Measurements from ENCODE around the gene KIF18B. TPM values are rescaled to one million over a fixed set of nuclear protein-coding genes. Genes with fewer than 3 reads are reported as not detected.

Gene KIF18B
- total and polyA plus RNA-seq, 2 donors (not counting 1 experiment from before 2014, with no cell fraction given): 0.44 to 0.48 TPM

- Mint-ChIP-seq H3K27me3 (peaks cover 35% of the 10 kb centered on the region), H3K4me3 (no peak overlapping the region), H3K27ac (no peak overlapping the region), H3K4me1 (peaks cover 6% of the 10 kb centered on the region), H3K9me3 (ENCODE audit: insufficient read depth) (no peaks in the 10 kb centered on the region)
- H3K9ac ChIP-seq (ENCODE audit: low read length): no peak overlapping the region
- no peak overlapping the region for H3K27ac ChIP-seq (ENCODE audit: low read length in 2 of 2)
- peaks cover 5 to 10% of the 10 kb centered on the region in 2 donors for H3K4me1 ChIP-seq (ENCODE audit: control insufficient read depth in 2 of 2, insufficient read depth in 2 of 2, low read length in 2 of 2)
- H3K4me2 ChIP-seq (replicated peaks; ENCODE audit: low read depth, low read length, poor library complexity, severe bottlenecking): peak overlapping the region; percentile 38
- ChIA-PET POLR2A (no interaction called here), CTCF (interaction anchor here (1.3 kb wide), 1 partner anchor 34 kb away, joined by 3 read pairs; no protein-coding TSS in a partner anchor)
- ATAC-seq (ENCODE audit: low read depth) (no peak), DNase-seq (no peak)
- WGBS (ENCODE audit: insufficient coverage): 39% methylated on average over 33 of the region's 34 CpGs
- H4K20me1 ChIP-seq (ENCODE audit: control insufficient read depth, insufficient read depth, low read length, poor library complexity, severe bottlenecking): no peaks in the 10 kb centered on the region
- no peaks in the 10 kb centered on the region for H3K36me3 ChIP-seq (replicated peaks in 1 of 2; ENCODE audit: control extremely low read depth in 1 of 2, control insufficient read depth in 1 of 2, extremely low read depth in 1 of 2, insufficient read depth in 2 of 2, low read length in 1 of 2)
- H3K79me2 ChIP-seq (ENCODE audit: control insufficient read depth, insufficient read depth, low read length): no peaks in the 10 kb centered on the region
- no peaks in the 10 kb centered on the region for H3K9me3 ChIP-seq (ENCODE audit: control extremely low read depth in 1 of 3, control insufficient read depth in 2 of 3, insufficient read depth in 1 of 3, low read length in 2 of 3)
- no peak overlapping the region for H2AFZ ChIP-seq (ENCODE audit: insufficient read depth, low read depth, low read length, poor library complexity, severe bottlenecking)
- peaks cover 0 to 46% (median 16%) of the 10 kb centered on the region in 4 experiments for H3K27me3 ChIP-seq (replicated peaks in 1 of 4; ENCODE audit: control extremely low read depth in 1 of 4, control insufficient read depth in 3 of 4, insufficient read depth in 4 of 4, low read length in 3 of 4)
- intact Hi-C loops (cut with micrococcal nuclease): no loop called here
- TF ChIP-seq CTCF (IDR thresholded peaks at IDR 0.05) (no peak), EZH2 (IDR thresholded peaks at IDR 0.05; ENCODE audit: borderline replicate concordance, insufficient read depth, low read depth, low read length, poor library complexity, severe bottlenecking) (no peak)
- no peak overlapping the region for H3K4me3 ChIP-seq (ENCODE audit: control extremely low read depth in 1 of 5, extremely low read depth in 1 of 5, insufficient read depth in 1 of 5, low read depth in 2 of 5, low read length in 4 of 5)
Observed at GRCh38 chr17:44988044-44988942, 40.7 kb upstream of the KIF18B start.

- WGBS (ENCODE audit: insufficient coverage): 92% methylated on average over 2 of the region's 4 CpGs
- H3K27me3 Mint-ChIP-seq: peaks cover 34% of the 10 kb centered on the region
Observed at GRCh38 chr17:44983563-44983962, 36.0 kb upstream of the KIF18B start.

More at GRCh38 chr17:44983563-44983962, 36.0 kb upstream of the KIF18B start:
- Histone ChIP-seq H3K4me1 (ENCODE audit: control insufficient read depth in 2 of 2, insufficient read depth in 2 of 2, low read length in 2 of 2) (peaks cover 5 to 10% of the 10 kb centered on the region in 2 donors), H3K27me3 (replicated peaks in 1 of 4; ENCODE audit: control extremely low read depth in 1 of 4, control insufficient read depth in 3 of 4, insufficient read depth in 4 of 4, low read length in 3 of 4) (peaks cover 0 to 51% (median 10%) of the 10 kb centered on the region in 4 experiments), H3K79me2 (ENCODE audit: control insufficient read depth, insufficient read depth, low read length) (no peaks in the 10 kb centered on the region), H2AFZ (ENCODE audit: insufficient read depth, low read depth, low read length, poor library complexity, severe bottlenecking) (no peak overlapping the region), H3K36me3 (replicated peaks in 1 of 2; ENCODE audit: control extremely low read depth in 1 of 2, control insufficient read depth in 1 of 2, extremely low read depth in 1 of 2, insufficient read depth in 2 of 2, low read length in 1 of 2) (no peaks in the 10 kb centered on the region), H3K9me3 (ENCODE audit: control extremely low read depth in 1 of 3, control insufficient read depth in 2 of 3, insufficient read depth in 1 of 3, low read length in 2 of 3) (no peaks in the 10 kb centered on the region), H3K4me3 (ENCODE audit: control extremely low read depth in 1 of 5, extremely low read depth in 1 of 5, insufficient read depth in 1 of 5, low read depth in 2 of 5, low read length in 4 of 5) (no peak overlapping the region), H3K27ac (ENCODE audit: low read length in 2 of 2) (no peak overlapping the region), H3K9ac (ENCODE audit: low read length) (no peak overlapping the region), H3K4me2 (replicated peaks; ENCODE audit: low read depth, low read length, poor library complexity, severe bottlenecking) (no peak overlapping the region), H4K20me1 (ENCODE audit: control insufficient read depth, insufficient read depth, low read length, poor library complexity, severe bottlenecking) (no peaks in the 10 kb centered on the region)
- ChIA-PET POLR2A (interaction anchor here (0.5 kb wide), 1 partner anchor 636 kb away, joined by 7 read pairs; no protein-coding TSS in a partner anchor), CTCF (no interaction called here)
- no peak overlapping the region for H3K27ac Mint-ChIP-seq
- ATAC-seq (ENCODE audit: low read depth): no peak
- no peak overlapping the region for H3K4me3 Mint-ChIP-seq
- no peaks in the 10 kb centered on the region for H3K9me3 Mint-ChIP-seq (ENCODE audit: insufficient read depth)
- DNase-seq: no peak
- intact Hi-C loops (cut with micrococcal nuclease): no loop called here
- no peak for TF ChIP-seq CTCF (IDR thresholded peaks at IDR 0.05)
- H3K4me1 Mint-ChIP-seq: peaks cover 5% of the 10 kb centered on the region
